ENCODE measurements around the gene FHOD3.

DNA sequence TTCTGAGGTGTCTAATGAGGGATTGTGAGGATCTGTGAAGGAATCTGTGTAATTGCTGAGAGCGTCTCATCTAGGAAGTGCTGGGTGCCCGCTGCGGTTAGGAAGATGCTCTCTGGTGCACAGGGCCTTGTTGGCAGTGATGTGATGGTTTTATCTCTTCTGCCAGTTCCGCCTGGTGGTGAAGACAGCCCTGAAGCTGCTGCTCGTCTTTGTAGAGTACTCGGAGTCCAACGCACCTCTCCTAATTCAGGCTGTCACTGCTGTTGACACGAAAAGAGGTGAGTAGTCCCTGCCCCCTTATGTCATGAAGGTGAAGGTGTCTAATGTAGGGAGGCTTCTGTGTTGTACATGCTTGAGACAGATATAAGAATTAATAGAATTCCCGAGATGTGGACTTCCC is 297.1 kb downstream of the FHOD3 start:
- TF ChIP-seq, protein P1, sequence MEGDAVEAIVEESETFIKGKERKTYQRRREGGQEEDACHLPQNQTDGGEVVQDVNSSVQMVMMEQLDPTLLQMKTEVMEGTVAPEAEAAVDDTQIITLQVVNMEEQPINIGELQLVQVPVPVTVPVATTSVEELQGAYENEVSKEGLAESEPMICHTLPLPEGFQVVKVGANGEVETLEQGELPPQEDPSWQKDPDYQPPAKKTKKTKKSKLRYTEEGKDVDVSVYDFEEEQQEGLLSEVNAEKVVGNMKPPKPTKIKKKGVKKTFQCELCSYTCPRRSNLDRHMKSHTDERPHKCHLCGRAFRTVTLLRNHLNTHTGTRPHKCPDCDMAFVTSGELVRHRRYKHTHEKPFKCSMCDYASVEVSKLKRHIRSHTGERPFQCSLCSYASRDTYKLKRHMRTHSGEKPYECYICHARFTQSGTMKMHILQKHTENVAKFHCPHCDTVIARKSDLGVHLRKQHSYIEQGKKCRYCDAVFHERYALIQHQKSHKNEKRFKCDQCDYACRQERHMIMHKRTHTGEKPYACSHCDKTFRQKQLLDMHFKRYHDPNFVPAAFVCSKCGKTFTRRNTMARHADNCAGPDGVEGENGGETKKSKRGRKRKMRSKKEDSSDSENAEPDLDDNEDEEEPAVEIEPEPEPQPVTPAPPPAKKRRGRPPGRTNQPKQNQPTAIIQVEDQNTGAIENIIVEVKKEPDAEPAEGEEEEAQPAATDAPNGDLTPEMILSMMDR (IDR thresholded peaks at IDR 0.05; ENCODE audit: low read length) = no peak
- TF ChIP-seq EZH2 (optimal IDR thresholded peaks at IDR 0.05; ENCODE audit: low read depth, low read length) (no peak), EZH2phosphoT487 (IDR thresholded peaks at IDR 0.05; ENCODE audit: low read length) (no peak)

All from MM.1S (cell line).